ENCODE results near the gene TBX10. TPM values are rescaled to one million over a fixed set of nuclear protein-coding genes. Genes with fewer than 3 reads are reported as not detected.

The TBX10 gene
- total and polyA plus RNA-seq, 7 donors: 0.01 TPM; not detected in 6

DNA sequence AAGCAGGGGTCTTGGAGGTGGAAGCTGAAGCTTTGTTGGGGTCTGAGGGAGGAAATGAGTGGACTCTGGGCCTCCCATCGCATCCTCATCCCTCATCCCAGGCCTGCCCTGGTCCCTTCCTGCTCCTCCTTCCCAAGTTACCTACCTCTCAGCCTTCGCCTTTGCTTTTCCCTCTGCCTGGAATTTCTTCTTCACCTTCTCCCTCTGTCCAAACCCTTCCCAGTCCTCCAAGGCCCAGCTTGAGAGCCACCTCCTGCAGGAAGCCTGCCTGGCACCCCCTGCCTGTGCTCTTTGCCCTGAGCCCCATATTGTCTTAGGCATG lies 7.7 kb downstream of the TBX10 start:
- Histone ChIP-seq H3K36me3 (ENCODE audit: insufficient read depth in 1 of 2, low read depth in 1 of 2) (no peaks in the 10 kb centered on the region), H3K27me3 (ENCODE audit: insufficient read depth in 3 of 3, low read length in 2 of 3) (no peaks in the 10 kb centered on the region), H3K4me1 (peaks cover 15% of the 10 kb centered on the region), H3K4me3 (no peak overlapping the region), H3K9me3 (no peaks in the 10 kb centered on the region), H3K27ac (no peak overlapping the region)
- TF ChIP-seq, protein P1, sequence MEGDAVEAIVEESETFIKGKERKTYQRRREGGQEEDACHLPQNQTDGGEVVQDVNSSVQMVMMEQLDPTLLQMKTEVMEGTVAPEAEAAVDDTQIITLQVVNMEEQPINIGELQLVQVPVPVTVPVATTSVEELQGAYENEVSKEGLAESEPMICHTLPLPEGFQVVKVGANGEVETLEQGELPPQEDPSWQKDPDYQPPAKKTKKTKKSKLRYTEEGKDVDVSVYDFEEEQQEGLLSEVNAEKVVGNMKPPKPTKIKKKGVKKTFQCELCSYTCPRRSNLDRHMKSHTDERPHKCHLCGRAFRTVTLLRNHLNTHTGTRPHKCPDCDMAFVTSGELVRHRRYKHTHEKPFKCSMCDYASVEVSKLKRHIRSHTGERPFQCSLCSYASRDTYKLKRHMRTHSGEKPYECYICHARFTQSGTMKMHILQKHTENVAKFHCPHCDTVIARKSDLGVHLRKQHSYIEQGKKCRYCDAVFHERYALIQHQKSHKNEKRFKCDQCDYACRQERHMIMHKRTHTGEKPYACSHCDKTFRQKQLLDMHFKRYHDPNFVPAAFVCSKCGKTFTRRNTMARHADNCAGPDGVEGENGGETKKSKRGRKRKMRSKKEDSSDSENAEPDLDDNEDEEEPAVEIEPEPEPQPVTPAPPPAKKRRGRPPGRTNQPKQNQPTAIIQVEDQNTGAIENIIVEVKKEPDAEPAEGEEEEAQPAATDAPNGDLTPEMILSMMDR (IDR thresholded peaks at IDR 0.05): no peak
- 85 to 96% (median 94%) methylated on average over 2 of the region's 2 CpGs for WGBS, 3 donors
- intact Hi-C loops (cut with DNase I): loop anchor here in 1 of 2 donors (10.0 kb wide), 1 partner anchor 173 kb away; no protein-coding TSS in a partner anchor
- DNase-seq: no peak
- no peak for ATAC-seq

GRCh38 chr11:67631411-67631810 lies 8.2 kb downstream of the TBX10 start:
- Histone ChIP-seq H3K27ac (no peak overlapping the region), H3K36me3 (ENCODE audit: insufficient read depth in 1 of 2, low read depth in 1 of 2) (no peaks in the 10 kb centered on the region), H3K27me3 (ENCODE audit: insufficient read depth in 3 of 3, low read length in 2 of 3) (no peaks in the 10 kb centered on the region), H3K4me1 (peaks cover 15% of the 10 kb centered on the region), H3K9me3 (no peaks in the 10 kb centered on the region), H3K4me3 (no peak overlapping the region)
- WGBS, 3 donors: 70 to 78% (median 77%) methylated on average over 7 of the region's 7 CpGs
- ATAC-seq (no peak), DNase-seq (no peak)
- TF ChIP-seq, protein P1 (IDR thresholded peaks at IDR 0.05): no peak
- intact Hi-C loops (cut with DNase I): loop anchor here in 1 of 2 donors (10.0 kb wide), 1 partner anchor 173 kb away; no protein-coding TSS in a partner anchor

GRCh38 chr11:67630943-67631331 lies 8.6 kb downstream of the TBX10 start:
- Histone ChIP-seq H3K4me1 (peaks cover 15% of the 10 kb centered on the region), H3K9me3 (no peaks in the 10 kb centered on the region), H3K27ac (peak overlapping the region; percentile 88), H3K27me3 (ENCODE audit: insufficient read depth in 3 of 3, low read length in 2 of 3) (no peaks in the 10 kb centered on the region), H3K36me3 (ENCODE audit: insufficient read depth in 1 of 2, low read depth in 1 of 2) (no peaks in the 10 kb centered on the region), H3K4me3 (peak overlapping the region; percentile 83)
- intact Hi-C loops (cut with DNase I): loop anchor here in 1 of 2 donors (10.0 kb wide), 1 partner anchor 174 kb away; no protein-coding TSS in a partner anchor
- TF ChIP-seq, protein P1 (IDR thresholded peaks at IDR 0.05): no peak
- ATAC-seq (no peak), DNase-seq (no peak)
- WGBS, 3 donors: 52 to 55% (median 52%) methylated on average over 16 of the region's 16 CpGs

GRCh38 chr11:67630228-67630942 lies 9.2 kb downstream of the TBX10 start:
- H3K27ac ChIP-seq: peak overlapping the region; percentile 94
- peak overlapping the region; percentile 83 for H3K4me3 ChIP-seq
- H3K36me3 ChIP-seq (ENCODE audit: insufficient read depth in 1 of 2, low read depth in 1 of 2): no peaks in the 10 kb centered on the region
- H3K4me1 ChIP-seq: peaks cover 15% of the 10 kb centered on the region
- TF ChIP-seq, protein P1 (IDR thresholded peaks at IDR 0.05): peak; percentile 61
- intact Hi-C loops (cut with DNase I): loop anchor here in 1 of 2 donors (10.0 kb wide), 1 partner anchor 174 kb away; no protein-coding TSS in a partner anchor
- H3K9me3 ChIP-seq: no peaks in the 10 kb centered on the region
- ATAC-seq: peak; percentile 89 to 92 (median 90)
- WGBS, 3 donors: 0 to 1% (median 1%) methylated on average over 30 to 70 of the region's 70 CpGs
- peak; percentile 99 for DNase-seq
- H3K27me3 ChIP-seq (ENCODE audit: insufficient read depth in 3 of 3, low read length in 2 of 3): no peaks in the 10 kb centered on the region

All from psoas muscle (tissue), 8 donors.